Smooth muscle cell (in vitro differentiated cells): Measurements from ENCODE around the gene CCDC50. TPM values are rescaled to one million over a fixed set of nuclear protein-coding genes. Genes with fewer than 3 reads are reported as not detected.

Experiments
- DNase-seq: peaks from one replicate; lab custom pipeline; 2025; ENCODE audit not compliant: unreplicated experiment; lab: John Stamatoyannopoulos, UW
- H2AFZ ChIP-seq: fragments of 200-600 bp; sonication (generic); 2 replicates; pipeline ENCODE4 v1.6.0; 2016; ENCODE audit warnings: antibody characterized with exemption, low read depth, mild to moderate bottlenecking
- H3F3A ChIP-seq: fragments of 200-600 bp; sonication (generic); 2 replicates; pipeline ENCODE4 v1.6.0; 2017; ENCODE audit warnings: antibody characterized with exemption, low read depth
- H3K27ac ChIP-seq: fragments of 200-600 bp; sonication (generic); 2 replicates; pipeline ENCODE4 v1.5.1; 2016; ENCODE audit warnings: low read depth, mild to moderate bottlenecking
- H3K27me3 ChIP-seq: fragments of 200-600 bp; sonication (generic); 2 replicates; pipeline ENCODE4 v1.6.1; 2016; ENCODE audit warnings: low read depth, mild to moderate bottlenecking
- H3K36me3 ChIP-seq: fragments of 200-600 bp; sonication (generic); 2 replicates; pipeline ENCODE4 v1.5.1; 2016; ENCODE audit warnings: low read depth
- H3K4me1 ChIP-seq: fragments of 200-600 bp; sonication (generic); 2 replicates; pipeline ENCODE4 v1.5.1; 2016; ENCODE audit warnings: low read depth
- H3K4me2 ChIP-seq: fragments of 200-600 bp; sonication (generic); 2 replicates; pipeline ENCODE4 v1.6.0; 2016; ENCODE audit warnings: mild to moderate bottlenecking
- H3K4me3 ChIP-seq: fragments of 200-600 bp; sonication (generic); 2 replicates; pipeline ENCODE4 v1.5.1; 2016; ENCODE audit warnings: mild to moderate bottlenecking
- H3K79me2 ChIP-seq: fragments of 200-600 bp; sonication (generic); 2 replicates; pipeline ENCODE4 v1.6.0; 2016; ENCODE audit warnings: low read depth, mild to moderate bottlenecking
- H3K9ac ChIP-seq: fragments of 200-600 bp; sonication (generic); 2 replicates; pipeline ENCODE4 v1.6.0; 2016; ENCODE audit warnings: low read depth
- H3K9me3 ChIP-seq: fragments of 200-600 bp; sonication (generic); replicated peaks from 2 replicates; pipeline ENCODE4 v1.5.1; 2016; ENCODE audit warnings: low read depth
- H4K20me1 ChIP-seq: fragments of 200-600 bp; sonication (generic); 2 replicates; pipeline ENCODE4 v1.6.0; 2016; ENCODE audit warnings: low read depth
- WGBS: methylation state at CpG from one replicate; pipeline ENCODE4 v1.1.7; 2016; ENCODE audit warnings: low lambda C conversion rate; 5-methylcytosine and 5-hydroxymethylcytosine counted together
- polyA plus RNA-seq: library from polyadenylated mRNA; unstranded; fragments of >200 nt; fragmentation: Nextera tagmentation; extraction: Ambion mirVana; gene quantifications from 2 replicates; pipeline ENCODE4 v1.2.1, GENCODE V29; 2016
- total RNA-seq: library from RNA; depleted of rRNA; stranded (reverse); fragments of >200 nt; gene quantifications from 2 replicates; pipeline ENCODE4 v1.2.3, GENCODE V29; 2014
- TF ChIP-seq, protein P1 (sequence below): fragments of 200-600 bp; sonication (generic); IDR thresholded peaks from 2 replicates; pipeline ENCODE4 v1.5.1; 2017; ENCODE audit warnings: borderline replicate concordance, mild to moderate bottlenecking, antibody characterized with exemption; ENCODE audit not compliant: insufficient read depth, poor library complexity, severe bottlenecking

CCDC50 gene
- total and polyA plus RNA-seq, 2 experiments from 2014 or later = 31.7 to 53.9 TPM

DNA sequence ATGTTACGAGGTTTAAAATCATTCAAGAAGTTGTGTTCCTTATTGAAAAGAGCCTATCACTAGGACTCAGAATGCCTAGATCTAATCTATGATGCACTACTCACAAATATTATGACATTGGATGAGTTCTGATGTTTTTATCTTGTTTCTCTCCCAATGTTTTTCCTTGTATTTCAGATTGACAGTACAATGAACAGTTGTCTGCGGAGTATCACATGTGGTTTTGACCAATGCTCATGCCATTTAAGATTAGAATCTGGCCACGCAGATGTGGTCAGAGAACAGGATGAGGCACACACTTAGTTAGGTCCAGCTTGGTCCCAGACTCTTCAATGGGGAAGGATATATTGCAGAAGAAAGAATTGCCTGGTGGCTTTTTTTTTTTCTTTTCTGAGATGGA, 25.6 kb upstream of the CCDC50 start:
- TF ChIP-seq, protein P1, sequence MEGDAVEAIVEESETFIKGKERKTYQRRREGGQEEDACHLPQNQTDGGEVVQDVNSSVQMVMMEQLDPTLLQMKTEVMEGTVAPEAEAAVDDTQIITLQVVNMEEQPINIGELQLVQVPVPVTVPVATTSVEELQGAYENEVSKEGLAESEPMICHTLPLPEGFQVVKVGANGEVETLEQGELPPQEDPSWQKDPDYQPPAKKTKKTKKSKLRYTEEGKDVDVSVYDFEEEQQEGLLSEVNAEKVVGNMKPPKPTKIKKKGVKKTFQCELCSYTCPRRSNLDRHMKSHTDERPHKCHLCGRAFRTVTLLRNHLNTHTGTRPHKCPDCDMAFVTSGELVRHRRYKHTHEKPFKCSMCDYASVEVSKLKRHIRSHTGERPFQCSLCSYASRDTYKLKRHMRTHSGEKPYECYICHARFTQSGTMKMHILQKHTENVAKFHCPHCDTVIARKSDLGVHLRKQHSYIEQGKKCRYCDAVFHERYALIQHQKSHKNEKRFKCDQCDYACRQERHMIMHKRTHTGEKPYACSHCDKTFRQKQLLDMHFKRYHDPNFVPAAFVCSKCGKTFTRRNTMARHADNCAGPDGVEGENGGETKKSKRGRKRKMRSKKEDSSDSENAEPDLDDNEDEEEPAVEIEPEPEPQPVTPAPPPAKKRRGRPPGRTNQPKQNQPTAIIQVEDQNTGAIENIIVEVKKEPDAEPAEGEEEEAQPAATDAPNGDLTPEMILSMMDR = no peak
- no peak overlapping the region for H3K9ac ChIP-seq
- WGBS = 61% methylated on average over 3 of the region's 3 CpGs
- H3K9me3 ChIP-seq = no peaks in the 10 kb centered on the region
- H3K27ac ChIP-seq = no peak overlapping the region
- no peak overlapping the region for H2AFZ ChIP-seq
- no peaks in the 10 kb centered on the region for H4K20me1 ChIP-seq
- no peaks in the 10 kb centered on the region for H3K27me3 ChIP-seq
- H3K4me2 ChIP-seq = no peak overlapping the region
- no peak overlapping the region for H3K4me3 ChIP-seq
- no peaks in the 10 kb centered on the region for H3F3A ChIP-seq
- H3K36me3 ChIP-seq = no peaks in the 10 kb centered on the region
- no peak for DNase-seq
- no peaks in the 10 kb centered on the region for H3K79me2 ChIP-seq
- no peaks in the 10 kb centered on the region for H3K4me1 ChIP-seq

DNA sequence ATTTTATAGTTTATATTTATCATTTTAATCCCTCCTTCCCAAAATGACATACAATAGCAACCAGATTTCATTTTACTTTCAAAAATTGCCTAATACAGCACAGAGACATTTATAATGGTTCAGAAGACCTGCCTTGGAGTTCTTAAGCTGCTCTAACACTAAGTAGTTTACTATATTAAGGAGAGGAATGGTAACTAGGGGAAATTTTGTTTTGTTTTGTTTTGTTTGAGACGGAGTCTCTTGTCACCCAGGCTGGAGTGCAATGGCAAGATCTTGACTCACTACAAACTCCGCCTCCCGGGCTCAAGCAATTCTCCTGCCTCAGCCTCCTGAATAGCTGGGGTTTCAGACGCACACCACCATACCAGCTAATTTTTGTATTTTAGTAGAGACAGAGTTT, 22.8 kb upstream of the CCDC50 start:
- H3K4me3 ChIP-seq = no peak overlapping the region
- TF ChIP-seq, protein P1 = no peak
- DNase-seq = no peak
- H4K20me1 ChIP-seq = no peaks in the 10 kb centered on the region
- no peaks in the 10 kb centered on the region for H3K36me3 ChIP-seq
- H3F3A ChIP-seq = no peaks in the 10 kb centered on the region
- no peak overlapping the region for H3K9ac ChIP-seq
- H3K4me2 ChIP-seq = no peak overlapping the region
- no peaks in the 10 kb centered on the region for H3K79me2 ChIP-seq
- no peaks in the 10 kb centered on the region for H3K27me3 ChIP-seq
- H3K9me3 ChIP-seq = no peaks in the 10 kb centered on the region
- H2AFZ ChIP-seq = no peak overlapping the region
- H3K4me1 ChIP-seq = no peaks in the 10 kb centered on the region
- no peak overlapping the region for H3K27ac ChIP-seq
- 92% methylated on average over 4 of the region's 4 CpGs for whole genome bisulfite sequencing

DNA sequence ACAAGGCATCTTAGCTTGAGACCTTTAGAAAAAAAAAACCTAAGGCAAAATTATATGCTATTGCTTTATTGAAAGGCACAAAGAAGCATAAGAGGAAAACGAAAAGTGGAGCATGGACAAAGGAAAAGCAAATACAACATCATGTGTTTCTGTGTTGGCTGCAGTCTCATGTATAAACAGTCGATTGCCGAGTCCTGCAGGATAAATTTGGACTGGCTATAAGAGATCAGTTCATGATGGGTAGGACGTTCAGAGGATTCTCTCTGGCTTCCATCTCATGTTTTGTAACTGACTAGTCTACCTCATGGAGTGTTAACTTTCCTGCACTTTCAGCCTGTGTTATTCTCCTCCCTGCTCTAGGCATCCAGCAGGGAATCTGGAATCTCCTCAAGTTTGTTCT, 21.9 kb upstream of the CCDC50 start:
- Histone ChIP-seq H3K9ac (no peak overlapping the region), H3K36me3 (no peaks in the 10 kb centered on the region), H4K20me1 (no peaks in the 10 kb centered on the region), H3K79me2 (no peaks in the 10 kb centered on the region), H3K27me3 (no peaks in the 10 kb centered on the region), H3F3A (no peaks in the 10 kb centered on the region), H3K4me3 (no peak overlapping the region), H3K9me3 (no peaks in the 10 kb centered on the region), H3K27ac (no peak overlapping the region), H2AFZ (no peak overlapping the region), H3K4me2 (no peak overlapping the region), H3K4me1 (no peaks in the 10 kb centered on the region)
- WGBS = 85% methylated on average over 4 of the region's 4 CpGs
- DNase-seq = no peak
- TF ChIP-seq, protein P1 = no peak

DNA sequence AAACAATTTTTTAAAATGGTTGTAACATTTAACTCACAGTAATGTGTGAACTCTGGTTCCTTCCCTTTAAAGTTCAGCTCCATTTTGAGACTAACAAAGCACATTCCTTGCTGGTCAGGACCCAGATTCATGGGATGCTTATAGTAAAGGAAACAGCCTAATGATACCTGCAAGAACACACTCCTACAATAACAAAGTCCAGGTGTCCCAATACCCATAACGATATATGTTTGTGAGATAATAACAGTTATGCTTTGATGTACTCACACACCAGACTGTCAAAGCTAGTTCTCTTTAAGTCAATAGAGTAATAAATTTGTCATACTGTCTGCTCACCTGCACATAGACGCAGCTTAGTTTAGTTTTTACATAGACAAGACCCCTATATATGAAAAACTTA, 15.9 kb upstream of the CCDC50 start:
- TF ChIP-seq, protein P1 = no peak
- no peaks in the 10 kb centered on the region for H3K79me2 ChIP-seq
- H2AFZ ChIP-seq = no peak overlapping the region
- H3F3A ChIP-seq = no peaks in the 10 kb centered on the region
- no peak for DNase-seq
- no peak overlapping the region for H3K4me2 ChIP-seq
- H4K20me1 ChIP-seq = no peaks in the 10 kb centered on the region
- no peaks in the 10 kb centered on the region for H3K27me3 ChIP-seq
- no peak overlapping the region for H3K27ac ChIP-seq
- H3K4me1 ChIP-seq = no peaks in the 10 kb centered on the region
- no peaks in the 10 kb centered on the region for H3K36me3 ChIP-seq
- H3K4me3 ChIP-seq = no peak overlapping the region
- WGBS = 92% methylated on average over 2 of the region's 2 CpGs
- no peaks in the 10 kb centered on the region for H3K9me3 ChIP-seq
- no peak overlapping the region for H3K9ac ChIP-seq
